DOHH2 (cell line): ENCODE measurements around the gene TBL1XR1.

Experiments
- CTCF ChIP-seq: fragments of 200-600 bp; sonication (generic); IDR thresholded peaks from one replicate; pipeline ENCODE4 v1.5.1; 2014; ENCODE audit warnings: antibody characterized with exemption, mild to moderate bottlenecking, low read depth, low read length; ENCODE audit not compliant: poor library complexity, severe bottlenecking
- EZH2phosphoT487 ChIP-seq: fragments of 200-600 bp; sonication (generic); IDR thresholded peaks from 2 replicates; pipeline ENCODE4 v1.6.1; 2017; ENCODE audit warnings: borderline replicate concordance, mild to moderate bottlenecking, antibody characterized with exemption, low read length, moderate library complexity, mixed read lengths

- TF ChIP-seq CTCF (no peak), EZH2phosphoT487 (no peak)
Measured at GRCh38 chr3:177051411-177051810, 145.9 kb downstream of the TBL1XR1 start.
